OCI-LY7 (cell line): ENCODE results near the gene LZTS3. TPM values are rescaled to one million over a fixed set of nuclear protein-coding genes. Genes with fewer than 3 reads are reported as not detected.

Source experiments
- BruUV-seq: library from RNA; stranded (reverse); fragments of 400-500 nt; replicated peaks from 2 replicates; lab custom pipeline; 2021; lab: Mats Ljungman, UMichigan
- CTCF ChIA-PET: fragments of 300-600 bp; sonication (Branson Sonifier 250); formaldehyde crosslinking; loops from one replicate; lab custom pipeline; 2022; ENCODE audit warnings: antibody characterized with exemption; ENCODE audit not compliant: unreplicated experiment; lab: Charles Lee
- POLR2A ChIA-PET: fragments of 300-600 bp; sonication (Branson Sonifier 250); formaldehyde crosslinking; loops from one replicate; lab custom pipeline; 2022; ENCODE audit warnings: antibody characterized with exemption; lab: Charles Lee
- DNase-seq: peaks from one replicate; pipeline ENCODE4 v3.0.0-alpha.2; 2015; ENCODE audit warnings: low spot score
- H2AFZ ChIP-seq: fragments of 200-600 bp; sonication (generic), shearing (Covaris generic); 2 replicates; pipeline ENCODE4 v1.6.1; 2014; ENCODE audit warnings: mild to moderate bottlenecking, antibody characterized with exemption, low read length, moderate library complexity
- H3K27ac ChIP-seq: fragments of 200-600 bp; sonication (generic); 2 replicates; pipeline ENCODE4 v1.5.1; 2014; ENCODE audit warnings: mixed run types, low read depth, mild to moderate bottlenecking, moderate library complexity, low read length, inconsistent platforms; ENCODE audit not compliant: poor library complexity, severe bottlenecking
- H3K36me3 ChIP-seq: fragments of 200-600 bp; sonication (generic); 2 replicates; pipeline ENCODE4 v1.6.1; 2014; ENCODE audit warnings: mild to moderate bottlenecking, antibody characterized with exemption, low read length, moderate library complexity, mixed read lengths; ENCODE audit not compliant: insufficient read depth
- H3K4me1 ChIP-seq: fragments of 200-600 bp; sonication (generic); 2 replicates; pipeline ENCODE4 v1.5.1; 2014; ENCODE audit warnings: mild to moderate bottlenecking, low read length; ENCODE audit not compliant: insufficient read depth, poor library complexity, severe bottlenecking
- H3K4me2 ChIP-seq: fragments of 200-600 bp; sonication (generic); 2 replicates; pipeline ENCODE4 v1.6.1; 2014; ENCODE audit warnings: mild to moderate bottlenecking, low read length
- H3K4me3 ChIP-seq: fragments of 200-600 bp; sonication (generic); 2 replicates; pipeline ENCODE4 v1.5.1; 2014; ENCODE audit warnings: mild to moderate bottlenecking, low read depth, low read length; ENCODE audit not compliant: poor library complexity, severe bottlenecking
- H3K79me2 ChIP-seq: fragments of 200-600 bp; sonication (generic); 2 replicates; pipeline ENCODE4 v1.6.1; 2016; ENCODE audit warnings: low read depth, mild to moderate bottlenecking, low read length, moderate library complexity, mixed read lengths; ENCODE audit not compliant: insufficient read depth
- H3K9me2 ChIP-seq: fragments of 200-600 bp; sonication (generic); 2 replicates; pipeline ENCODE4 v1.6.1; 2016; ENCODE audit warnings: mild to moderate bottlenecking, low read length, mixed read lengths; ENCODE audit not compliant: insufficient read depth
- H3K9me3 ChIP-seq: fragments of 200-600 bp; sonication (generic); 2 replicates; pipeline ENCODE4 v1.6.1; 2014; ENCODE audit warnings: mild to moderate bottlenecking, mixed run types, low read length, mixed read lengths
- H4K20me1 ChIP-seq: fragments of 200-600 bp; sonication (generic); 2 replicates; pipeline ENCODE4 v1.6.1; 2014; ENCODE audit warnings: mild to moderate bottlenecking, antibody characterized with exemption, low read length, moderate library complexity, mixed read lengths; ENCODE audit not compliant: insufficient read depth
- CTCF ChIP-seq: fragments of 200-600 bp; sonication (generic); conservative IDR thresholded peaks from 2 replicates; pipeline ENCODE4 v1.5.1; 2014; ENCODE audit warnings: mild to moderate bottlenecking, antibody characterized with exemption, low read length, moderate library complexity, mixed read lengths
- EZH2phosphoT487 ChIP-seq: fragments of 200-600 bp; sonication (generic); IDR thresholded peaks from 2 replicates; pipeline ENCODE4 v1.6.1; 2018; ENCODE audit warnings: low read depth, borderline replicate concordance, mild to moderate bottlenecking, mixed run types, antibody characterized with exemption, low read length, moderate library complexity, mixed read lengths
- intact Hi-C: fragments of 100-400 bp; cut with micrococcal nuclease; formaldehyde crosslinking; loops from one replicate; pipeline ENCODE4 v1.10.0; 2022; ENCODE audit not compliant: unreplicated experiment
- total RNA-seq, 2 experiments: library from RNA; depleted of rRNA in 1 of 2; stranded (reverse); fragments of >200 nt in 1 of 2; shearing (Covaris generic) in 1 of 2; gene quantifications; 2 replicates each; pipeline ENCODE4 v1.2.3, GENCODE V29; 2014 to 2022

The LZTS3 gene
- total RNA-seq, 2 experiments from 2014 or later: 4.7 to 5.0 TPM

GRCh38 chr20:3133155-3133554 is 40.2 kb downstream of the LZTS3 start:
- intact Hi-C loops: no loop called here
- CTCF ChIA-PET: no interaction called here

DNA sequence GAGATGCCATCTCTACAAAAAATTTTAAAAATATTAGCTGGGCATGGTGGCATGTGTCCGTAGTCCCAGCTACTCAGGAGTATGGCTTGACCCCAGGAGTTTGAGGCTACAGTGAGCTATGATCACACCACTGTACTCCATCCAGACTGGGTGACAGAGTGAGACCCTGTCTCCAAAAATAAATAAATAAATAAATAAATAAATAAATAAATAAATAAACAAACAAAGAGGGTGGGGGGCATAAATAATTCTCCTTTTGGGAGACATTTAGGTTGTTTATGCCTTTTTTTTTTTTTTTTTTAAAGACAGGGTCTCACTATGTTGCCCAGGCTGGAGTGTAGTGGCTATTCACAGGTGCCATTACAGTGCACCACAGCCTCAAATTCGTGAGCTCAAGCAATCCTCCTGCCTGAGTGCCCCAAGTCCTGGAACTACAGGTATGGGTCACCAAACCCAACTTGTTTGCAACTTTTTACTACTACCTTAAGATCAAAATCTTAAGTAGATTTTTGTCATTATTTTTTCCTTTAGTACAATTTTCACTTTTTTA is 43.2 kb downstream of the LZTS3 start:
- no peaks in the 10 kb centered on the region for H3K4me1 ChIP-seq
- intact Hi-C loops: no loop called here
- H3K27ac ChIP-seq: no peak overlapping the region

More at GRCh38 chr20:3133155-3133554, 40.2 kb downstream of the LZTS3 start:
- DNase-seq: no peak
- no peaks in the 10 kb centered on the region for H3K79me2 ChIP-seq
- no peak overlapping the region for H3K4me3 ChIP-seq
- no peaks in the 10 kb centered on the region for H3K4me1 ChIP-seq
- no peak overlapping the region for H3K27ac ChIP-seq
- no peaks in the 10 kb centered on the region for H4K20me1 ChIP-seq
- H3K9me3 ChIP-seq: no peaks in the 10 kb centered on the region
- no peak overlapping the region for H3K4me2 ChIP-seq
- no peaks in the 10 kb centered on the region for H3K9me2 ChIP-seq
- TF ChIP-seq EZH2phosphoT487 (no peak), CTCF (no peak)
- POLR2A ChIA-PET: no interaction called here
- H3K36me3 ChIP-seq: no peaks in the 10 kb centered on the region
- no TSS peak for BruUV-seq
- no peak overlapping the region for H2AFZ ChIP-seq

More for the DNA sequence above, 43.2 kb downstream of the LZTS3 start:
- H3K9me2 ChIP-seq: no peaks in the 10 kb centered on the region
- H3K79me2 ChIP-seq: no peaks in the 10 kb centered on the region
- H3K36me3 ChIP-seq: no peaks in the 10 kb centered on the region
- DNase-seq: no peak
- no peak overlapping the region for H2AFZ ChIP-seq
- H4K20me1 ChIP-seq: no peaks in the 10 kb centered on the region
- TF ChIP-seq CTCF: no peak
- no peak for TF ChIP-seq EZH2phosphoT487
- no TSS peak for BruUV-seq
- CTCF ChIA-PET: no interaction called here
- H3K4me2 ChIP-seq: no peak overlapping the region
- H3K9me3 ChIP-seq: no peaks in the 10 kb centered on the region
- H3K4me3 ChIP-seq: no peak overlapping the region
- POLR2A ChIA-PET: interaction anchor here (0.7 kb wide), 1 partner anchor 763 kb away, joined by 4 read pairs; no protein-coding TSS in a partner anchor
